GM19035 (cell line): ENCODE measurements around the gene POLR1H.
"Not testable (repeated sequence)": the region's sequence is repeated elsewhere in the genome, so short reads cannot be mapped to it uniquely, and the experiment has no call there.

Experiments used
- ATAC-seq: cut with Tn5 transposase; IDR thresholded peaks from one replicate; pipeline ENCODE4 v1.9.1; 2021; ENCODE audit not compliant: unreplicated experiment

Gene POLR1H, protein sequence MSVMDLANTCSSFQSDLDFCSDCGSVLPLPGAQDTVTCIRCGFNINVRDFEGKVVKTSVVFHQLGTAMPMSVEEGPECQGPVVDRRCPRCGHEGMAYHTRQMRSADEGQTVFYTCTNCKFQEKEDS

DNA sequence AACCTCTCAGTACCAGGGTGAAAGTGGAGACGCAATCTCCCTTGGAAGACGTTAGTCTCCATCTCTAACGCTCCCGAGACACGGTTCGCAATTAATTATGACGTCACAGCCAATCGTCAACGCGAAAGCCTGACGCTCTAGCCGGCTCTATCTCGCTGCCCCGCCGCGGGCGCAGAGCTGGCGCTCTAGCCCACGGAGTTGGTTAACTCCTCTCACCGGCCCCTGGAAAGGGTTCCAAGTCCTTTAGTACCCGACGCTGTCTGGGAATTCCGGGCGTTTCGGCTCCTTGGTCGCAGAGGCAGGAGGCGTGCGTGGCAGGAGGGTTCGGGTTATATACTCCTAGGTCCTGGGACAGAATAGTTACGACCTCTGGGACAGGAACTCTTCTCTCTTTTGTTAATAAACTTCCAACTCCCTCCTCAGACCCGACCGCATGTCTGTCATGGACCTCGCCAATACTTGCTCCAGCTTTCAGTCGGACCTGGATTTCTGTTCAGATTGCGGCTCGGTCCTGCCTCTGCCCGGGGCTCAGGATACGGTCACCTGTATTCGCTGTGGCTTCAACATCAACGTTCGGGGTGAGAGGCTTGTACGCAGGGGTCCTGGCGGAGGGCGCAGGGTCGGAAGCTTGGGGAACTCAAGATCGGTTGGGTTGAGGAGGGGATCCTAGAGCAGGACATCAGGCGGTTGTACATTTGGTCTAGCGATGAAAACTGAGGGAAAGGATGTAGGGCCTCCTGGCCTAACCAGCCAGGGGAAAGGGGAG is at the start of gene POLR1H:
Gene POLR1H (plus strand): TSS at position 174 of the 766 bp plus-strand sequence. CDS start 260 bp downstream, at position 434.
- peak; percentile 92 for ATAC-seq

- no peak for ATAC-seq
Observed at GRCh38 chr6:30013291-30013922, 47.7 kb upstream of the POLR1H start.

- ATAC-seq = no peak
Observed at GRCh38 chr6:30019819-30020218, 41.2 kb upstream of the POLR1H start.

- ATAC-seq = no peak
Observed at GRCh38 chr6:30020626-30021025, 40.4 kb upstream of the POLR1H start.

DNA sequence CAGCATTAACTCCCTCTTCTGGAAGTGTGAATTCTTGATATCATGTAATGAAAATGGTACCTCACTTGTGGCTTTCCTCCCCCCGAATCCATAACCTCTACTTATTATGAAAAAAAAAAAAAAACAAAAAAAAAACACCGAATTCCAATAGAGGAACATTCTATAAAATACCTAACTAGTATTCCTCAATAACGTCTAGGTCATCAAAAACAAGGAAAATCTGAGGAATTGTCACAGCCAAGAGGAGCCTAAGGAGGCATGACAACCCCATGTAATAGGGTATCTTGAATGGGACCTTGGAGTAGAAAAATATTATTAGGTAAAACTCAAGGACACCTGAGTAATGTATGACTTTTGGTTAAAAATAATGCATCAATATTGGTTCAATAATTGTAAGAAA is 38.9 kb upstream of the POLR1H start:
- no peak for ATAC-seq

GRCh38 chr6:30022712-30023111 is 38.4 kb upstream of the POLR1H start:
- not testable (repeated sequence) for ATAC-seq

DNA sequence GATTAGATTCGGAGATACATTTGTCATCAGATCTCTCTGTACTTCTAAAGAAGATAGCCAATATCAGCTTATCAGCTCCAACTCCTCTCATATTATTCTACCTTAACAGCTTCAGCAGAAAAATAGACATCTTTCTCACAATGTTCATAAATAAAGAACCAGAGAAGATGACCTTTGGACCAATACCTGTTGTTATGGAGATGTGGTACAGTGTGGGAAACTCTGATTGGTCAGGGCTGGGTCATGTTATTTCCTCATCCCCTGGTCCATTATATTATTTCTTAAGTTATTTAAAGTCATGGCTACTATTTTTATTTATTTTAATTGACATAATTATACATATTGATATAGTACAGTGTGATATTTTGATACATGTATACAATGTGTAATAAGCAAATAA is 35.9 kb upstream of the POLR1H start:
- no peak for ATAC-seq

GRCh38 chr6:30029588-30029987 is 31.5 kb upstream of the POLR1H start:
- no peak for ATAC-seq

DNA sequence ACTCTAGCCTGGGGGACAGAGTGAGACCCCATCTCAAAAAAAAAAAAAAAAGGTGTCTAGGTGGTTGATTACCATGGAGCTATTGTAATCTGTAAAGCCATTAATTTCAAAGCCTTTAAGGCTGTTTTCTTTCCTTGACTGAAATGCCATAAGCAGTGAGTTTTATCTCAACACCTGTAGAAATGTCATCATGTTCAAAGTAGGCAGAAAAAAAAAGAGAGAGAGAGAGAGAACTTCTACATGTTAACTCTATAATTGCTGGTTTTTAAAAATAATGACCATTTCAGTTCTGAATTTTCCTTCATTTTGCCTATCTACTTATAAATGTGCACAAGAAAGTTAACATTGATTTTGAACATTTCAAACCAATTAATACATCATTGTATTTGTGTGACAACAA is 29.7 kb upstream of the POLR1H start:
- ATAC-seq = no peak

DNA sequence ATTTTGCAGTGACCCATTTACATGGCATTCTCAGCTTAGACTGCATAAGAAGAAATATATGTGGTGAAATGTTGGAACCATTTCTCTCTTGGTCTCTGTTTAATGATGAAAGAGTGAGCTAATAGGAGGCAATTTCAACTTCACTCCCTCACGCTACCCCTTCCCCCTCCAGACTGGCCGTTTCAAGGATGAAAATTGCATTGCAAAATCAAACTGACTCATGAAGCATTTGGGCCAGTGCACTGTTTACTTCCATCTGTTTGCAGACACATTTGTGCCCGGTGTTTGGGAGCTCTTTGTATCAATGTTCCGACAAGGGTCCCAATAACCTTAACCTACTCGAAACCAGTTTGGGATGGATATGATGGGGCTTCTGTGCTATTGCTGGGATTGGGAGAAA is 27.6 kb upstream of the POLR1H start:
- ATAC-seq = not testable (repeated sequence)

DNA sequence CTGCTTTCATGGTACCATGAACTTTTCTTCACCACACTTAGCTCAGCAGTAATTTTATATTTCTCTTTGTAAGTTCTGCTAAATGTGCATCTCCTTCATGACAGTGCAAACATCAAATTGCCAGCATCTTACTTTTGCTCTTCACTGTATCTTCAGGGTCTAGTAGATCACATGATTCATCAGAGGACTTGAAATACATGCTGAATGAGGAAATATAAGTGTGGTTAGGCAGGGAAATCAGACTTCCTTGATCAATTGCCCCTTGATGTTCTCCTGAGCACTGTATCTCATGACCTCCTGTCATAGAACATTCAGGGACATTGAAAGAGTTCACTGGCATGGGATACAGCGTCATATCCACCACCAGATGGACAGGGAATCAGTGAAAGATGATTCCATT is 25.3 kb upstream of the POLR1H start:
- ATAC-seq = no peak

DNA sequence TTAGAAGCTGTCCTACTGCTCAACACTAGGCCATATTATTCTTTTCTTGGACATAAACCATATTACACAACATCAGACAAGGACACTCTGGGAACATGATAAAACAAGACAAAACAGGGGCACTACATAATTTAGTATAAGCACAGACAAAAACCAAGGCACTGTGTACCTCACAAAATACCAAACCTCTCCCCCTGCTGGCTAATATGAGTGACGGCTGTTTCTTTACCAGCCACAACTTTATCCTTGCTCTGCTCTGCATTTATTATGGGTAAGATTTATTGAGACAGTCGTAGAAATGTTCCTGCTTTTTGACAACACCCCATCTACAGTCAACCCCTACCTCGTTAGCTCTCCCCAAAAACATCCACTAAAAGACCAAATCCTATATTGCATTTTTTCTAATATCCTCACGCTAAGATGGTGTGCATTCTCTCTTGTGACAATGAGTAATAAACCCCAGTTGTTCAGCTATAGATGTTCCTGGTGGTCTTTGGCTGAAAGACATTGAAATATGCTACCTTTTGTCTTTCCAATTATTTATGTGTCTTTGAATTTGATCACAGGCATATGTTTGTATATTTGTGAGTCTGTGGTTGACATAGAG is 23.8 kb upstream of the POLR1H start:
- ATAC-seq = no peak

- ATAC-seq = no peak
Observed at GRCh38 chr6:30041221-30041620, 19.8 kb upstream of the POLR1H start.

GRCh38 chr6:30041821-30042220 is 19.2 kb upstream of the POLR1H start:
- ATAC-seq = no peak

DNA sequence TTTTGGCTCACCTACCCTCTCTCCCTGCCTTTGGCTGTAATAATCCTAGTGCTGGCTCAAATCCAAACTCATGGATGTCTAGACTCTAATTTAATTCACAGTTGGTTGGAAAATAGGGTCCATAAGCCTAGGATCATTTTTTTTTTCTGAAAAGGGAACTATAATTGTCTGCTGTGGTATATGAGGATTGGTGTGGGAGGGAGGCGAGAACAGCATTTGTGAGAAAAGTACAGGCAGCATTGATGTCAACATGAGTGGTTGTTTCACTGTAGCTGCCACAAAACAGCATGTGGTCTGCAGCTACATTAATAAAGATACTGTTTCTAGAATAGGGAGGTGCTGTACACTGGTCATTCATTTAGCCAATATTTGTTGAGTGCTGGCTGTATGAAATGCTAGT is 18.6 kb upstream of the POLR1H start:
- no peak for ATAC-seq

DNA sequence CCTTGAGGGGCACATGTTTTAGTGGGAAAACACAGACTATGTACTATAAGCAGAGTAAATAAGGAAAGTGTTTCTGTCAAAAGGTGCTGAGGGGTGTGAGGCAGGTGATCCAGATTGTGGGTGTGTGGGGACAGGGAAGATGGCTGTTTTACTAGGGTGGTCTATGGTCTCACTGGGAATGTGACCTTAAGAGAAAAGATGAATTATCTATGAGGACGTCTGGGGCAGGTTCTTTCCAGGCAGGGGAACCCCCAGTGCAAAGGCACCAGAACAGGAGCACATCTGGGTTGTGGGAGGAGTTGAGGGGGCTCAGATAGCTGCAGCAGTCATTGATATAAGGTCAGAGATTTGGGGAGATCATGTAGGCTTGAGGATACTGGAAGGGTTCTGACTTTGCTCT is 18.2 kb upstream of the POLR1H start:
- ATAC-seq = no peak

DNA sequence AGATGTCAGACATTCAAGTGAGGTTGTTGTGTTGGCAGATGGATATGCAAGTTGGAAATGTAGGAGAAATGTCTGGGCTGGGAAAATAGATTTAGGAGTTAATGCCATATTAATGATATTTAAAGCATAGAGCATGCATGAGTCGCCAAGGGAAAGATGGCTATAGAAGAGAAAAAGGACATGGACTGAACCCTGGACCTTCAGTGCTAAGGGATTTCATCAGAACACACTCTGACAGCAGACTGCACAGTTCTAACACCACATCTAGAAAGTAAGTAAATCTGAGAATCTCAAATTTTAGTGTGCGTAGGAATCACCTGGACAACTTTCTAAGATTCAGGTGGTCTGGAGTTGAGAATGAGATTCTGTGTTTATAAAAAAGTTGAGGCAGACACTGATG is 17.3 kb upstream of the POLR1H start:
- no peak for ATAC-seq

- ATAC-seq = no peak
Observed at GRCh38 chr6:30044630-30045029, 16.4 kb upstream of the POLR1H start.

DNA sequence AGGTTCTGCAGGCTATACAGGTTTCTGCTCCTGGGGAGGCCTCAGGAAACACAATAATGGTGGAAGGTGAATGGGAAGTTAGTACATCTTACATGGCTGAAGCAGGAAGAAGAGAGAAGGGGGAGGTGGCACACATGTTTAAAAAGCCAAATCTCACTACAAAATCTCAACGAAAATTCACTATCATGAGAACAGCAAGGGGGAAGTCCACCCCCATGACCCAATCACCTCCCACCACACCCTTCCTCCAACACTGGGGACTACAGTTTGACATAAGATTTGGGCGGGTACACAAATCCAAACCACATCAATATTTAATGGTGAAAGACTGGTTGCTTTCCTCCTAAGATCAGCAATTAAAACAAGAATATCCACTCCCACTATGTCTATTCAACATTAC is 13.8 kb upstream of the POLR1H start:
- no peak for ATAC-seq

DNA sequence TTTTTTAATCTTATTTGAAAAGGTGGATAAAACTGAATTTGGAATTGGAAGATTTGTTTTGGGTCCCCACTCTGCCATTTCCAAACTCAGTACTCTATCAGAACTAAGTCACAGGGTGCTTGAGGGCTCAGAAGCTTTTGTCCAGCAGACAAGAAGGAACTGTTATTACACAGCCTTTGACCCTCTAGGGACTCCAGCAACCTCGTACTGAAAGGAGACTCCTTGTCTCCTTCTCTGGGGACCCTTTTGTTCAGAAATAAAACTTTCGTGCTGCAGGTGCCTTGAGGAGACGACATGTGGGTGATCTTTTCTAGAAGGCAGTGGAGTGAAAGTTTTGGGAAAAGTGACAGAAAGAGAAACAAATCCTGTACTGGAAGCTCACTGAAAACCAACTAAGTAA is 7.4 kb upstream of the POLR1H start:
- ATAC-seq = no peak

GRCh38 chr6:30055513-30055912 is 5.6 kb upstream of the POLR1H start:
- ATAC-seq = no peak

- peak; percentile 19 for ATAC-seq
Observed at GRCh38 chr6:30060606-30061091, 416 bp upstream of the POLR1H start.
